H9 (cell line): Measurements from ENCODE around the gene ZNF678. TPM values are rescaled to one million over a fixed set of nuclear protein-coding genes. Genes with fewer than 3 reads are reported as not detected.

Experiments
- DNase-seq: peaks from one replicate; pipeline ENCODE4 v3.0.0-alpha.2; 2017
- H2AFZ ChIP-seq: one replicate; pipeline ENCODE4 v1.6.1; 2013; ENCODE audit warnings: mild to moderate bottlenecking, low read length, control low read depth, moderate library complexity
- H2AK5ac ChIP-seq: 2 replicates; pipeline ENCODE4 v1.6.1; 2013; ENCODE audit warnings: low read length, control low read depth, mixed read lengths; ENCODE audit not compliant: insufficient read length
- H2BK120ac ChIP-seq: one replicate; pipeline ENCODE4 v1.6.1; 2013; ENCODE audit warnings: low read depth, mild to moderate bottlenecking, low read length, control low read depth, inconsistent platforms; ENCODE audit not compliant: poor library complexity, severe bottlenecking
- H2BK12ac ChIP-seq: 2 replicates; pipeline ENCODE4 v1.6.1; 2013; ENCODE audit warnings: low read length, control low read depth, mixed read lengths, low read depth; ENCODE audit not compliant: insufficient read length
- H2BK15ac ChIP-seq: 2 replicates; pipeline ENCODE4 v1.6.1; 2013; ENCODE audit warnings: low read depth, low read length, control low read depth
- H2BK20ac ChIP-seq: one replicate; pipeline ENCODE4 v1.6.1; 2013; ENCODE audit warnings: low read depth, mild to moderate bottlenecking, low read length, control low read depth, inconsistent platforms; ENCODE audit not compliant: poor library complexity, severe bottlenecking
- H2BK5ac ChIP-seq: 2 replicates; pipeline ENCODE4 v1.6.1; 2013; ENCODE audit warnings: low read length, control low read depth, mixed read lengths; ENCODE audit not compliant: insufficient read length
- H3K14ac ChIP-seq: 2 replicates; pipeline ENCODE4 v1.6.1; 2013; ENCODE audit warnings: low read length, control low read depth; ENCODE audit not compliant: insufficient read depth
- H3K18ac ChIP-seq: 2 replicates; pipeline ENCODE4 v1.6.1; 2013; ENCODE audit warnings: low read depth, mild to moderate bottlenecking, mixed read lengths, low read length, control low read depth; ENCODE audit not compliant: insufficient read length
- H3K23ac ChIP-seq: 2 replicates; pipeline ENCODE4 v1.6.1; 2013; ENCODE audit warnings: low read length, control low read depth, mixed read lengths, low read depth; ENCODE audit not compliant: insufficient read length
- H3K23me2 ChIP-seq: 2 replicates; pipeline ENCODE4 v1.6.1; 2013; ENCODE audit warnings: low read depth, mild to moderate bottlenecking, mixed read lengths, low read length, control low read depth; ENCODE audit not compliant: insufficient read length, poor library complexity, severe bottlenecking
- H3K27ac ChIP-seq: 2 replicates; pipeline ENCODE4 v1.5.1; 2013; ENCODE audit warnings: low read length, control low read depth, mixed read lengths, low read depth; ENCODE audit not compliant: insufficient read length
- H3K27me3 ChIP-seq: 2 replicates; pipeline ENCODE4 v1.6.1; 2013; ENCODE audit warnings: low read length, control low read depth, inconsistent platforms; ENCODE audit not compliant: insufficient read depth
- H3K4ac ChIP-seq: 2 replicates; pipeline ENCODE4 v1.6.1; 2013; ENCODE audit warnings: low read depth, mild to moderate bottlenecking, control low read depth, inconsistent platforms, low read length, moderate library complexity
- H3K4me1 ChIP-seq: 2 replicates; pipeline ENCODE4 v1.6.1; 2013; ENCODE audit warnings: low read length, control low read depth, inconsistent platforms; ENCODE audit not compliant: insufficient read depth
- H3K4me2 ChIP-seq: 2 replicates; pipeline ENCODE4 v1.6.1; 2013; ENCODE audit warnings: low read length, control low read depth, mixed read lengths; ENCODE audit not compliant: insufficient read length, insufficient read depth
- H3K56ac ChIP-seq: 2 replicates; pipeline ENCODE4 v1.6.1; 2013; ENCODE audit warnings: low read depth, mild to moderate bottlenecking, mixed read lengths, low read length, control low read depth; ENCODE audit not compliant: insufficient read length
- H3K79me1 ChIP-seq: 2 replicates; pipeline ENCODE4 v1.6.1; 2013; ENCODE audit warnings: low read depth, mild to moderate bottlenecking, moderate library complexity, low read length, control low read depth, inconsistent platforms; ENCODE audit not compliant: insufficient read depth, poor library complexity, severe bottlenecking
- H3K79me2 ChIP-seq: 2 replicates; pipeline ENCODE4 v1.6.1; 2013; ENCODE audit warnings: low read length, control low read depth, inconsistent platforms; ENCODE audit not compliant: insufficient read depth
- H3K9ac ChIP-seq: 2 replicates; pipeline ENCODE4 v1.6.1; 2013; ENCODE audit warnings: low read length, control low read depth, mixed read lengths; ENCODE audit not compliant: insufficient read length; ENCODE audit errors: extremely low read depth
- H3K9me3 ChIP-seq: one replicate; pipeline ENCODE4 v1.6.1; 2013; ENCODE audit warnings: low read depth, low read length, inconsistent platforms; ENCODE audit not compliant: control insufficient read depth
- H3T11ph ChIP-seq: one replicate; pipeline ENCODE4 v1.6.1; 2013; ENCODE audit warnings: mild to moderate bottlenecking, low read length, control low read depth, inconsistent platforms
- H4K20me1 ChIP-seq: one replicate; pipeline ENCODE4 v1.6.1; 2013; ENCODE audit not compliant: control insufficient read depth, insufficient read length, insufficient read depth
- H4K5ac ChIP-seq: 2 replicates; pipeline ENCODE4 v1.6.1; 2013; ENCODE audit warnings: low read depth, mild to moderate bottlenecking, mixed read lengths, low read length, control low read depth; ENCODE audit not compliant: insufficient read length
- H4K8ac ChIP-seq: replicated peaks from 2 replicates; pipeline ENCODE4 v1.6.1; 2013; ENCODE audit warnings: low read length, control low read depth, mixed read lengths, low read depth; ENCODE audit not compliant: insufficient read length
- H4K91ac ChIP-seq: 2 replicates; pipeline ENCODE4 v1.6.1; 2013; ENCODE audit warnings: low read depth, mild to moderate bottlenecking, moderate library complexity, mixed read lengths, low read length, control low read depth; ENCODE audit not compliant: insufficient read length
- H3K27ac Mint-ChIP-seq, 3 experiments: 2 replicates in 2 of 3; 3 replicates in 1 of 3; pipeline ENCODE4 v1.8.0; 2020 to 2021; ENCODE audit warnings: mixed read lengths in 3 of 3, mild to moderate bottlenecking in 1 of 3, moderate library complexity in 1 of 3
- H3K27me3 Mint-ChIP-seq: 2 replicates; pipeline ENCODE4 v1.8.0; 2021; ENCODE audit warnings: low read depth, mild to moderate bottlenecking, moderate library complexity, mixed read lengths
- H3K36me3 Mint-ChIP-seq, 3 experiments: 2 replicates in 2 of 3; 3 replicates in 1 of 3; pipeline ENCODE4 v1.8.0; 2020 to 2021; ENCODE audit warnings: low read depth in 3 of 3, mixed read lengths in 3 of 3; ENCODE audit not compliant: insufficient read depth in 1 of 3
- H3K4me1 Mint-ChIP-seq, 2 experiments: 2 replicates each; pipeline ENCODE4 v1.8.0; 2020; ENCODE audit warnings: mixed read lengths in 2 of 2
- H3K4me3 Mint-ChIP-seq, 2 experiments: 2 replicates in 1 of 2; 3 replicates in 1 of 2; pipeline ENCODE4 v1.8.0; 2020 to 2021; ENCODE audit warnings: mild to moderate bottlenecking in 2 of 2, mixed read lengths in 2 of 2, moderate library complexity in 1 of 2
- H3K9me3 Mint-ChIP-seq, 2 experiments: 2 replicates in 1 of 2; 3 replicates in 1 of 2; pipeline ENCODE4 v1.8.0; 2020; ENCODE audit warnings: mild to moderate bottlenecking in 2 of 2, mixed read lengths in 2 of 2, moderate library complexity in 1 of 2
- WGBS: extraction: QIAGEN DNeasy Blood & Tissue Kit; methylation state at CpG from one replicate; pipeline ENCODE4 v1.1.7; 2013; ENCODE audit warnings: missing lambda C conversion rate, low lambda C conversion rate, mixed read lengths; ENCODE audit not compliant: insufficient read length; ENCODE audit errors: extremely low coverage; 5-methylcytosine and 5-hydroxymethylcytosine counted together
- total RNA-seq: library from RNA; stranded (reverse); gene quantifications from 2 replicates; pipeline ENCODE4 v1.2.1, GENCODE V29; 2021
- TF ChIP-seq, protein P1 (sequence below): fragments of 200-600 bp; sonication (generic); conservative IDR thresholded peaks from 3 replicates; pipeline ENCODE4 v1.8.0; 2021; ENCODE audit warnings: antibody characterized with exemption, mild to moderate bottlenecking

The ZNF678 gene
- total RNA-seq, 1 experiment from 2014 or later, result 25.3 TPM

DNA sequence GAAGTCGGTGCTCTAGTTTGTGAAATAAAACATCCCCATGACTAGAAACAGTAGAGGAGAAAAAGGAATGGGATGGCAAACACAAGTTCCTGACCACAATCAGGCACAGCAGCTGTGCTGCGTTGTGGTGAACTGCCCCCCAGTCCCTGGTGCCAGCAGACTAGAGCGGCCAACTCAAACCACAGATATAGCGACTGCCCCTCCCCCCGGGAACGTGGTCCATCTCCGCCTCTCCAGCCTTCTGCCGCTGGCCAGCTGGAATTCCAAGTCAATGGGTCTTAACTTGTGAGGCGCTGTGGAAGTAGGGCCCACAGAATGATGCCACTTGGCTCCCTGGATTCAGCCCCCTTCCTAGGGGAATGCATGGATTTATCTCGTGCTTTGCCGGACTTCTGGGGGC, 41.6 kb upstream of the ZNF678 start:
- H3K23ac ChIP-seq, result no peak overlapping the region
- H3K4me2 ChIP-seq, result no peak overlapping the region
- no peaks in the 10 kb centered on the region for H3K79me2 ChIP-seq
- TF ChIP-seq, protein P1, sequence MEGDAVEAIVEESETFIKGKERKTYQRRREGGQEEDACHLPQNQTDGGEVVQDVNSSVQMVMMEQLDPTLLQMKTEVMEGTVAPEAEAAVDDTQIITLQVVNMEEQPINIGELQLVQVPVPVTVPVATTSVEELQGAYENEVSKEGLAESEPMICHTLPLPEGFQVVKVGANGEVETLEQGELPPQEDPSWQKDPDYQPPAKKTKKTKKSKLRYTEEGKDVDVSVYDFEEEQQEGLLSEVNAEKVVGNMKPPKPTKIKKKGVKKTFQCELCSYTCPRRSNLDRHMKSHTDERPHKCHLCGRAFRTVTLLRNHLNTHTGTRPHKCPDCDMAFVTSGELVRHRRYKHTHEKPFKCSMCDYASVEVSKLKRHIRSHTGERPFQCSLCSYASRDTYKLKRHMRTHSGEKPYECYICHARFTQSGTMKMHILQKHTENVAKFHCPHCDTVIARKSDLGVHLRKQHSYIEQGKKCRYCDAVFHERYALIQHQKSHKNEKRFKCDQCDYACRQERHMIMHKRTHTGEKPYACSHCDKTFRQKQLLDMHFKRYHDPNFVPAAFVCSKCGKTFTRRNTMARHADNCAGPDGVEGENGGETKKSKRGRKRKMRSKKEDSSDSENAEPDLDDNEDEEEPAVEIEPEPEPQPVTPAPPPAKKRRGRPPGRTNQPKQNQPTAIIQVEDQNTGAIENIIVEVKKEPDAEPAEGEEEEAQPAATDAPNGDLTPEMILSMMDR, result no peak
- Mint-ChIP-seq H3K9me3 (peaks cover 8 to 23% of the 10 kb centered on the region in 2 experiments), H3K4me1 (no peaks in the 10 kb centered on the region), H3K36me3 (peaks cover 0 to 5% (median 4%) of the 10 kb centered on the region in 3 experiments; a peak in 2 of 7 replicates), H3K27ac (no peak overlapping the region), H3K27me3 (peaks cover 11% of the 10 kb centered on the region), H3K4me3 (no peak overlapping the region)
- H4K20me1 ChIP-seq, result no peaks in the 10 kb centered on the region
- H3K4me1 ChIP-seq, result no peaks in the 10 kb centered on the region
- no peak overlapping the region for H3T11ph ChIP-seq
- no CpG with 5 or more reads among the region's 11 CpGs for WGBS
- no peak overlapping the region for H4K5ac ChIP-seq
- no peak overlapping the region for H3K9ac ChIP-seq
- no peak for DNase-seq
- H2AFZ ChIP-seq, result no peak overlapping the region
- no peak overlapping the region for H3K4ac ChIP-seq
- no peak overlapping the region for H4K8ac ChIP-seq
- no peak overlapping the region for H3K56ac ChIP-seq
- no peak overlapping the region for H2BK20ac ChIP-seq
- H2BK12ac ChIP-seq, result no peak overlapping the region
- H4K91ac ChIP-seq, result no peak overlapping the region
- H3K79me1 ChIP-seq, result no peaks in the 10 kb centered on the region
- no peaks in the 10 kb centered on the region for H3K9me3 ChIP-seq
- H2BK15ac ChIP-seq, result no peak overlapping the region
- H2BK5ac ChIP-seq, result no peak overlapping the region
- no peaks in the 10 kb centered on the region for H3K27me3 ChIP-seq
- no peak overlapping the region for H2AK5ac ChIP-seq
- H3K18ac ChIP-seq, result no peak overlapping the region
- no peaks in the 10 kb centered on the region for H3K23me2 ChIP-seq
- no peak overlapping the region for H2BK120ac ChIP-seq
- no peak overlapping the region for H3K27ac ChIP-seq
- H3K14ac ChIP-seq, result no peak overlapping the region
